GM18907 (cell line): ENCODE results near the gene GKN1.

ENCODE experiments used
- ATAC-seq: cut with Tn5 transposase; IDR thresholded peaks from one replicate; pipeline ENCODE4 v1.9.1; 2021; ENCODE audit warnings: mild to moderate bottlenecking, moderate library complexity; ENCODE audit not compliant: unreplicated experiment

GKN1 gene

DNA sequence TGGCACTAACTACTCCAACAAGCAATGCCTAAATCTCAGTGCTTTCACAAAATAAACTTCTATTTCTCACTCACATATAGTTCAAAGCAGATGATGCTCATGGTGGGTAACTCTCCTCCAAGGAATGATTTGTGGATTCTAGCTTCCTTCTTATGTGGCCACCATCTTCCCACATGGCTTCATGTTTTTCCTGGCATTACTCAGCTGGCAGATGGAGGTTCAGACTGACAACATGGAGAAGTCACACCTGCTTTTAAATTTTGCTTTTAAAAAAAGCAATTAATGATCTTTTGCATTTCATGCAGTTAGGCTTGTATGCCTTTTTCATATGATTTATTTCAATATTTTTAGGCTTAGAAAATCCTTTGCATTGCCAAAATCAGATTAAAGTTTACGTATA, 15.4 kb upstream of the GKN1 start:
- ATAC-seq = no peak

DNA sequence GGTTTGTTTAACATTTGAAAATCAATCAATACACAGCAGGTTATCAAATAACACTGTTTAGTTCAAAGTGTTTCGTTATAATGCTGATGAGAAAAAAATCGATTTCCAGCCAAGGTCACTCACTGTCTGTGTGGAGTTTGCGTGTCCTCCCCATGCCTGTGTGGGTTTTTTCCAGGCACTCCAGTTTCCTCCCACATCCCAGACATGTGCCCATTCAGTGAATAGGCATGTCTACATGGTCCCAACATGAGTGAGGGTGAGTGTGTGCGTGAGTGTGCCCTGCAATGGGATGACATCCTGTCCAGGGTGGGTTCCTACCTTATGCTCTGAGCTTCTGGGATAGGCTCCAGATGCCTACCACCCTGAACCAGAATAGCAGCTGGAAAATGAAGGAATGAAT, 13.1 kb upstream of the GKN1 start:
- no peak for ATAC-seq

DNA sequence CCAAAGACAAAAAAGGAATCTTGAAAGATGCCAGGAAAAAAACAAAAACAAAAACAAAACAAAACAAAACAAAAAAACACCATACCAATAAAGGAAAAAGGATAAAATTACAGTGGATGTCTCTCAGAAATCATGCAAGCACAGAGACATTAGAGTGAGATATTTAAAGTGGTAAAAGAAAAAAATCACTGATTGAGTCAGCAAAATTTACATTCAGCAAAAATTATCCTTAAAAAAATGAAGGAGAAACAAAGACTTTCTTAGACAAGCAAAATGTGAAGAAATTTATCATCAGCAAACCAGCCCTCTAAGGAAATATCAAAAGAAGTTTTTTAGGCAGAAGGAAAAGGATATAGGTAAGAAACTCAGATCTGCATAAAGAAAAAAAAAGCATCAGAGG, 10.2 kb upstream of the GKN1 start:
- ATAC-seq = no peak

GRCh38 chr2:68968221-68968620, 6.2 kb upstream of the GKN1 start:
- no peak for ATAC-seq

DNA sequence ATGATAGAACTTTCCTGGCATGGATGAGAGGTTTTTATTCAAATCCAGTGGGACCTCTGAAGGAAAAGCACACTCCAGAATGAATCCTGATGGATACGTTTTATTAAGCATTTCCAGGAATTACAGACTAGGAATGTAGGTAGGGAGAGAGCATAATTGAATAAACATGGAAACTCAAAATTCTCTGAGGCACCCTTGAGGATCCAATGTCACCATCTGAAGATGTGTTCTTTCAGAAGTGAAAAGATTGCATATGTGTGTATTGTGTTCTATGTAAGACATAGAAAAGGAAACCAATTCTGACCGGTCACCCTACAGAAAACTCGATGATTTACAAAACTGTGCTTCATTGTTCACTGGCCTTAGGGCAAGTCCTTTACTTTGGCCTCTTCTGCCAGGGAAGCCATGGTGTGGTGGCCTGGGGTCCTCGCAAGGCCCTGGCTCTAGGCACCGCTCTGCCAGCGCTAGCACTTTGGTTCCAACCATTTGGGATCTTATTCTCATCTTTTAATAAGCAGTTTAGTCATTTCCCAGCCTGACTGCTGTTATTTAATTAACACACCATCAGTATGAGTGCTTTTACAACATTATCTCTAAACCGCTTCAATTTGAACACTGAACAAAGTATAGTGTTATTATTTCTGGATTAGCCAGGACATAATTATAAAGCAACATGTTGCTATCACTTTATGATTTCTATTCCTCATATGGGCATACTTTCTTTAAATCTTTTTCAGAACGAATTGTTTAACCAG, 4.5 kb upstream of the GKN1 start:
- no peak for ATAC-seq

- no peak for ATAC-seq
Measured at GRCh38 chr2:68970566-68971265, 3.7 kb upstream of the GKN1 start.

DNA sequence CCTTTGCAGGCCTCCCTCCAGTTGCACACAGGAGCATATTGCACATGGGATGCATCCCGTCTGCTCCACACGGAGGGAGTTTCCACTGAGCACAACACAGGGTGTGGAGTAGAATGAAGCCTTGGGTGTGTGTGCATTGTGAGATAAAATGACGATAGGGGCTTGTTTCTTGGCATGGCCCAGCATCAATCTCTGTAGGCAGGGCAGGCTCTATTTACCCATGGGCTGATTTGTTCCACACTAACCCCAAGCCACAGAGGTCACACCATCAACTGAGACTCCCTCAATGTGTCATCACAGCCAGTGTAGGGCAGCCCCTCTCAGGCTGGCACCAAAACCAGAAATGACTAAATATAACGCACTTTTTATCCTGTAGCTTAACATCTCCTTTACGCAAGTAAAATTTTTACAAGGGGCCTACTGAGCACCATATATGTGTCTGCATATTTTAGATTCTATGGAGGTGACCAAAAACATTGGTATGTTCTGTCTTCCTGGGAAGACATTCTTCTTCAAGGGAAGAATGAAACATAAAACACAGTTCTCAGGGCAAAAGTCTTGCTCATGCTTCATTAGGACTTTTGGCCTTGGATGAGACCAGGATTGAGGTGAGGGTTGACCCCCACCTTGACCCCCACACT, 2.7 kb upstream of the GKN1 start:
- no peak for ATAC-seq

DNA sequence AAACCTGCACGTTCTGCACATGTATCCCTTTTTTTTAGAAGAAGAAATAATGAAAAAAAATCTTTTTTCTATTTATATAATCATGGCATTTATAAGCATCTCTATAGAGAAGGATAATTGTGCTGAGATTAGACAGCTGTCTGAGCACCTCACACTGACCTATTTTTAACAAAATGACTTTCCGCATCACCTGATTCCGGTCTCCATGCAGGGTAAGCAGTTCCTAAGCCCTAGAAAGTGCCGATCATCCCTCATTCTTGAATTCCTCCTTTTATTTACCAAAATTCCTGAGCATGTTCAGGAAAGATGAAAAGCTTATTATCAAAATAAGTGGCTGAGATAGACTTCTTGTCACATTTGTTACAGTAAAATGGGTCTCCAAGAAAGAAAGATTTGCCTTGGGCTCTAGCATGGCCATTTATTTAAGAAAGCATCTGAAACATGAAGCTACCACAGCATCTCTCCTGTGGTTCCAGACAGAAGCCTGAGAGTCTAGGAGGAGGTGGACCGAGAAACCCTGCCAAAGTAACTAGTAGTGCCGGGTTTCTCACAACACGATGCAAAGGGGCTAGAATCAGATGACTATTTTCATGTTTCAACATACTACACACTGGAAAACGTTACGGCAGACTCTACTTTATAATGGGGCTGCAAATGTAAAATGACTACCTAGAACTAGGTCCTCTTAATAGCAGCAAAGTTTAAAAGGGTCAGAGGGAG, 670 bp downstream of the GKN1 start:
- ATAC-seq = no peak

DNA sequence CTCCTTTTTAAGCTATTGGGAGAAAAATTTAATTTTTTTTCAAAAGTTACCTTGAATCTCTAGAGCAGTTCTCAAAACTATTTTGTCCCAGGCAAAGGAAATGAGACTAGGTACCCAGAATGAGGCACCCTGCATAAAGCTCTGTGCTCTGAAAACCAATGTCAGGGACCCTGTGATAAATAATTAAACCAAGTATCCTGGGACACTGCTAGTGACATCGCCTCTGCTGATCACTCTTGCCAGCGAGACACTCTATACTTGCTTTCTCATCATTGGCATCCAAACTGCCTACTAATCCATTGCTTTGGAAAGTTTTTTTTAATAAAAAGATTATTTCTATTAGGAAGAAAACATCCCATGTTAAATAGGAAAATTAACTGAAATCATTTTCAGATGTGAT, 1.4 kb downstream of the GKN1 start:
- ATAC-seq = no peak

GRCh38 chr2:68977453-68977852, 3.0 kb downstream of the GKN1 start:
- no peak for ATAC-seq

DNA sequence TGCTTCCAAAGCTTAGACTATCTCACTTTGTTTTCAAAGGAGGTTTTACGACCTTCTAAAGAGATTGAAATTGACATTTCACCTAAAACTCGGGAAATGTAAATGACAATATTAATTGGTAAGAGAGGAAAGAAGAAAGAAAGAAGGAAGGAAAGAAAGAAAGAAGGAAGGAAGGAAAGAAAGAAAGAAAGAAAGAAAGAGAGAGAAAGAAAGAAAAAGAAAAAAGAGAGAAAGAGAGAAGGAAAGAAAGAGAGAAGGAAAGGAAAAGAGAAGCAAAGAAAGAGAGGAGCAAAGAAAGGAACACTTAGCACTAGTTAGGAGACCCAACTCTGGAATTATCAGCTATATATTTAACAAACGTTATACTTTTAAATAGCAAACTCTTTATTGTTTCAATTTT, 3.7 kb downstream of the GKN1 start:
- no peak for ATAC-seq

DNA sequence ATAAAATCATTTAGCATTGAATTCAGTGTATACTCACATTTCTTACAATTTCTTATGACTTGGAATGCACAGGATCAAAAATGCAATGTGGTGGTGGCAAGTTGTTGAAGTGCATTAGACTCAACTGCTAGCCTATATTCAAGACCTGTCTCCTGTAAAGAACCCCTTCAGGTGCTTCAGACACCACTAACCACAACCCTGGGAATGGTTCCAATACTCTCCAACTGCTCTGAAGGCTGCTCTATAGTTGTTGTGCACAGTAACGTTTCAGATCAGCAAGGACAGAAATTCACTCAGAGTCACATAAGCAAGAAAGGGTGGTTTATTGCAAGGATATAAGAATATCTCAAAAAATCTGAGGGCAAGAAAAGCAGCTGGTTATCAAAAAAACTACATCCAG, 6.5 kb downstream of the GKN1 start:
- ATAC-seq = no peak

GRCh38 chr2:68987021-68987503, 12.6 kb downstream of the GKN1 start:
- no peak for ATAC-seq

GRCh38 chr2:68989035-68989434, 14.6 kb downstream of the GKN1 start:
- no peak for ATAC-seq

DNA sequence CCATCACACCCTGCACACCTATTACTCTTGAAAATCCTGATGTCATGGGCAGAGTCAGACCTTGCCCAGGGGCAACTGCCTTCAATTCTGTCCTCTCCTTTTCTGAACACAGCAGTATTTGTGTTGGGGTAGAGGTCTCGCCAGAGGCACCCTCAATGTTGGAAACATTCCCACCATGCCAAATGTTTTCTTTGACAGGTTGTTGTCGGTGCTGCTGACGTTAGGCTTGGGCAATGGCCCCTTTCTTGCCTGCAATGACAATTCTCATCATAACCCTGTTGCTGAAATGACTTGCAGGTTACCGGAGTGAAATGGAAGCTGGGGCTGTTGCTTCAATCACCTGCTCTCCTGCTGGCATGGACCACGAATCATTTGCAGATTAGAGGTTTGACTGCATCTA, 17.9 kb downstream of the GKN1 start:
- ATAC-seq = no peak

- no peak for ATAC-seq
Measured at GRCh38 chr2:68992933-68993332, 18.5 kb downstream of the GKN1 start.

DNA sequence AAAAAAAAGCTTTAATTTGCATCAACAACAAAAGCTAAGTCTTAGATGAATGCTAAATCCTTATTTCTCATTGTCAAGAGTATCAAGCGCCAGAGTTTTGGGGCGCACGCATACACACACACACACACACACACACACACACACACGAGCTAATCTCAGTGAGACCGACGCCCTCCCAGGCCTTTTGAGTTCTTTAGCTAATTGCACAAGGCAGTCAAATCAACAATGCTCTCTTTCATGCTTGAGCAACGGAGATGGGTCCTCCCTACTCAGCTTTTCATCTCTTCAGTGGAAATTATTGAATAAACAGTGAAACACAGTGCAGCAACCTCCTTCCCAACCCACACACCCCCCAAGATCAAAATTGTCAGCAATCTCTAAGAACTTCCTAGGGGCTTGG, 19.2 kb downstream of the GKN1 start:
- ATAC-seq = no peak

GRCh38 chr2:68994864-68995263, 20.4 kb downstream of the GKN1 start:
- no peak for ATAC-seq

DNA sequence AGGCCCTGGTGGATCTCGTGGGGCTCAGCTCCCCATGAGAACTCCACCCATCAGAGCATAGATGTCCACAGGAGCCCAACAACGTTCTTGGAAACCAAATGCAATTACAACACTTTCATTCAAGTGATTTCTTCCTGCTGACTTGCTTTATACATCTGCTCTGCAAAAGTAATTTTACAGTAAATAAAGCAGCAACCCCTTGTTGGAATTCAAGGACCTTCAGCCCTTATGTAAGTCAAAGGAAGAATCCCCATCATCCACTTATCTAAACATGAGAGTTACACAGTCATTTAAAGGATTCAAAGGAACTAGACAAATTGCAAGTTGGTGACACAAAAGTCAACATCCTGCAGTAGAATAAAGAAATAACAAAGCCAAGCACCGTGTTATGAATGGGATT, 21.5 kb downstream of the GKN1 start:
- ATAC-seq = no peak

- no peak for ATAC-seq
Measured at GRCh38 chr2:68997401-68997800, 23.0 kb downstream of the GKN1 start.

- ATAC-seq = no peak
Measured at GRCh38 chr2:69001879-69002278, 27.4 kb downstream of the GKN1 start.
